Hepatocyte (in vitro differentiated cells): ENCODE results near the gene SLC39A1.

Experiments
- CTCF ChIP-seq: fragments of 200-600 bp; sonication (generic); IDR thresholded peaks from 2 replicates; pipeline ENCODE4 v1.5.1; 2016; ENCODE audit warnings: antibody characterized with exemption, mild to moderate bottlenecking; ENCODE audit not compliant: poor library complexity
- EZH2 ChIP-seq: fragments of 200-600 bp; sonication (generic); IDR thresholded peaks from 2 replicates; pipeline ENCODE4 v1.6.1; 2016; ENCODE audit warnings: antibody characterized with exemption, mild to moderate bottlenecking, borderline replicate concordance
- EZH2phosphoT487 ChIP-seq: fragments of 200-600 bp; sonication (generic); IDR thresholded peaks from one replicate; pipeline ENCODE4 v1.6.1; 2018; ENCODE audit warnings: antibody characterized with exemption, mild to moderate bottlenecking, low read depth, moderate library complexity; ENCODE audit not compliant: unreplicated experiment, severe bottlenecking

DNA sequence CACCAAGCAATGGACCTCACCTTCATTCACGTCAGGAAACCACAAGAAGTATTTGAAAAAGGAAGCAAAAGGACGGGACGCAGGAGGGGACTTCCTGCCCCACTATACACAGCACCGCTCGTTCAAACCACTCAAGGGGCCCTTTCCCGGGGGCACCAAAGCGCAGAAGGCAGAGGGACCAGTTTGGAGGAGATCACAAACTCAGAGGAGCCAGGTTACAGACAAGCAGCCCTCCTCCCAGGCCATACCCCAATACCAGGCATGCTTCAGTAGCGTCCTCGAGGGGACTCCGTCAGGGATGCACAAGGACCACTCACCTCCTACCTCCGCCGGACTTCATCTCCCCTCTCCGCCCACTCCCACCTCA is 5.6 kb downstream of the SLC39A1 start:
- TF ChIP-seq CTCF (no peak), EZH2 (no peak), EZH2phosphoT487 (no peak)
